ENCODE data around the gene VSTM5. TPM values are rescaled to one million over a fixed set of nuclear protein-coding genes. Genes with fewer than 3 reads are reported as not detected.
"Not testable (repeated sequence)": the region's sequence is repeated elsewhere in the genome, so short reads cannot be mapped to it uniquely, and the experiment has no call there.

The VSTM5 gene
- total RNA-seq, 2 experiments from 2014 or later = not detected

DNA sequence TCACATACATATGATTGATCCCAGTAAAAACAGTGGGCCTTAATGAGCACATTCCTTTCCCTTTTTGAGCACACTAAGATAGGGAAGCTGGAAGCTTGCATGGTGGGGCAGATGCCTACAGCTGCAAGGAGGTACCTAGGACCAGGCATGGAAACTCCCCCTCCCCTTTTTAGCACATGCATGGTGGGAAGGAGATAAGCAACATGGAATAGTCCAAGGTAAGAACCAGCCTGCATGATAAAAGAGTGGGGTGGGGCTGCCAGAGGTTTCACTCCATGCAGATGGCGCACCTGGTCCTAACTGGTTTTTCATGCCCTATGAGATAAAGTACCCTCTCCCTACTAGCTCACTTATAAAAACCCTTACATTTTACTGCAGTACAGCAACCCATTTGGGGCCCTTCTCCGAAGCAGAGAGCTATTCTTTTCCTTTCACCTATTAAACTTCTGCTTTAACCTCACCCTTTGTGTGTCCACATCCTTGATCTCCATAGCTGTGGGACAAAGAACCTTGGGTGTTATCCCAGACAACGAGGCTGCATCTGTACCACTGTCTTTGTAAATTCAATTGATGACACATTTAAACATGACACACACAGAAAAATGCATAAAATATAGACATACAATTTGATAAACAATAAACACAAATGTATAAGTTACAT, 40.1 kb upstream of the VSTM5 start:
- Histone ChIP-seq H3K4me2 (ENCODE audit: low read length) (no peak overlapping the region), H2AFZ (ENCODE audit: low read length) (no peak overlapping the region), H3K27ac (ENCODE audit: low read depth, low read length, poor library complexity, severe bottlenecking) (no peak overlapping the region), H3K79me2 (ENCODE audit: insufficient read depth, low read depth, low read length) (no peaks in the 10 kb centered on the region), H3K9me2 (ENCODE audit: insufficient read depth, low read length) (no peaks in the 10 kb centered on the region), H3K9me3 (ENCODE audit: low read length) (no peaks in the 10 kb centered on the region), H3K4me1 (ENCODE audit: insufficient read depth, low read length, poor library complexity, severe bottlenecking) (no peaks in the 10 kb centered on the region), H3K4me3 (ENCODE audit: low read depth, low read length, poor library complexity, severe bottlenecking) (no peak overlapping the region), H3K36me3 (ENCODE audit: insufficient read depth, low read length) (no peaks in the 10 kb centered on the region), H4K20me1 (ENCODE audit: insufficient read depth, low read length) (no peaks in the 10 kb centered on the region)
- POLR2A ChIA-PET = no interaction called here
- CTCF ChIA-PET (ENCODE audit: unreplicated experiment) = no interaction called here
- no TSS peak for BruUV-seq (replicated peaks)
- intact Hi-C loops (cut with micrococcal nuclease; ENCODE audit: unreplicated experiment) = no loop called here
- DNase-seq (ENCODE audit: low spot score) = no peak
- TF ChIP-seq CTCF (conservative IDR thresholded peaks at IDR 0.05; ENCODE audit: low read length) = no peak
- TF ChIP-seq EZH2phosphoT487 (IDR thresholded peaks at IDR 0.05; ENCODE audit: borderline replicate concordance, low read depth, low read length) = no peak

- Histone ChIP-seq H3K9me3 (ENCODE audit: low read length) (no peaks in the 10 kb centered on the region), H3K36me3 (ENCODE audit: insufficient read depth, low read length) (no peaks in the 10 kb centered on the region), H3K4me1 (ENCODE audit: insufficient read depth, low read length, poor library complexity, severe bottlenecking) (no peaks in the 10 kb centered on the region), H4K20me1 (ENCODE audit: insufficient read depth, low read length) (no peaks in the 10 kb centered on the region), H3K4me3 (ENCODE audit: low read depth, low read length, poor library complexity, severe bottlenecking) (no peak overlapping the region), H3K79me2 (ENCODE audit: insufficient read depth, low read depth, low read length) (no peaks in the 10 kb centered on the region), H2AFZ (ENCODE audit: low read length) (no peak overlapping the region), H3K9me2 (ENCODE audit: insufficient read depth, low read length) (no peaks in the 10 kb centered on the region), H3K4me2 (ENCODE audit: low read length) (no peak overlapping the region), H3K27ac (ENCODE audit: low read depth, low read length, poor library complexity, severe bottlenecking) (no peak overlapping the region)
- POLR2A ChIA-PET = interaction anchor here (1.0 kb wide), 1 partner anchor 10 kb away, joined by 3 read pairs; no protein-coding TSS in a partner anchor
- BruUV-seq (replicated peaks) = no TSS peak
- intact Hi-C loops (cut with micrococcal nuclease; ENCODE audit: unreplicated experiment) = no loop called here
- CTCF ChIA-PET (ENCODE audit: unreplicated experiment) = no interaction called here
- TF ChIP-seq CTCF (conservative IDR thresholded peaks at IDR 0.05; ENCODE audit: low read length) (no peak), EZH2phosphoT487 (IDR thresholded peaks at IDR 0.05; ENCODE audit: borderline replicate concordance, low read depth, low read length) (no peak)
- no peak for DNase-seq (ENCODE audit: low spot score)
Observed at GRCh38 chr11:93887111-93887510, 36.7 kb upstream of the VSTM5 start.

DNA sequence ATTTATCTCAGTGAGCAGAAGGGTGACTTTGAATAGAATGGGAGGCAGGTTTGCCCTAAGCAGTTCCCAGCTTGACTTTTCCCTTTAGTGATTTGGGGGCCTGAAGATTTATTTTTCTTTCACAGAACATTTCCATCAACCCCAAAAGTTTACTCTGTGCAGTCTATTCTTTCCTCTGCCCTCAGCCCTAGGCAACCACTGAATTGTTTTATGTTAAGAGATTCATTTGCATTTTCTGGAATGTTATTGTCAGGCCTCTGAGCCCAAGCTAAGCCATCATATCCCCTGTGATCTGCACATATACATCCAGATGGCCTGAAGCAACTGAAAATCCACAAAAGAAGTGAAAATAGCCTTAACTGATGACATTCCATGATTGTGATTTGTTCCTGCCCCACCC, 28.7 kb upstream of the VSTM5 start:
- H3K4me3 ChIP-seq (ENCODE audit: low read depth, low read length, poor library complexity, severe bottlenecking); H3K9me2 ChIP-seq (ENCODE audit: insufficient read depth, low read length); H3K79me2 ChIP-seq (ENCODE audit: insufficient read depth, low read depth, low read length); POLR2A ChIA-PET; DNase-seq (ENCODE audit: low spot score); H3K36me3 ChIP-seq (ENCODE audit: insufficient read depth, low read length); H2AFZ ChIP-seq (ENCODE audit: low read length); H3K4me2 ChIP-seq (ENCODE audit: low read length); intact Hi-C loops (cut with micrococcal nuclease; ENCODE audit: unreplicated experiment); H4K20me1 ChIP-seq (ENCODE audit: insufficient read depth, low read length); H3K9me3 ChIP-seq (ENCODE audit: low read length); H3K4me1 ChIP-seq (ENCODE audit: insufficient read depth, low read length, poor library complexity, severe bottlenecking); BruUV-seq (replicated peaks); CTCF ChIA-PET (ENCODE audit: unreplicated experiment); H3K27ac ChIP-seq (ENCODE audit: low read depth, low read length, poor library complexity, severe bottlenecking): not testable (repeated sequence)
